ENCODE results near the gene SDK1.
"Not testable (repeated sequence)": the region's sequence is repeated elsewhere in the genome, so short reads cannot be mapped to it uniquely, and the experiment has no call there.

The SDK1 gene

GRCh38 chr7:3942816-3943745, 642.0 kb downstream of the SDK1 start:
- intact Hi-C loops (cut with DNase I): no loop called here
- no peak for DNase-seq

GRCh38 chr7:3943779-3944520, 642.9 kb downstream of the SDK1 start:
- intact Hi-C loops (cut with DNase I): no loop called here
- no peak for DNase-seq

- peak in 1 of 42 donors; percentile 28 for DNase-seq
These were observed 648.2 kb downstream of the SDK1 start for GRCh38 chr7:3949242-3949640.

GRCh38 chr7:3950249-3950648, 649.2 kb downstream of the SDK1 start:
- intact Hi-C loops (cut with DNase I): no loop called here
- DNase-seq: no peak

More at GRCh38 chr7:3949242-3949640, 648.2 kb downstream of the SDK1 start:
- intact Hi-C loops (cut with DNase I): no loop called here

DNA sequence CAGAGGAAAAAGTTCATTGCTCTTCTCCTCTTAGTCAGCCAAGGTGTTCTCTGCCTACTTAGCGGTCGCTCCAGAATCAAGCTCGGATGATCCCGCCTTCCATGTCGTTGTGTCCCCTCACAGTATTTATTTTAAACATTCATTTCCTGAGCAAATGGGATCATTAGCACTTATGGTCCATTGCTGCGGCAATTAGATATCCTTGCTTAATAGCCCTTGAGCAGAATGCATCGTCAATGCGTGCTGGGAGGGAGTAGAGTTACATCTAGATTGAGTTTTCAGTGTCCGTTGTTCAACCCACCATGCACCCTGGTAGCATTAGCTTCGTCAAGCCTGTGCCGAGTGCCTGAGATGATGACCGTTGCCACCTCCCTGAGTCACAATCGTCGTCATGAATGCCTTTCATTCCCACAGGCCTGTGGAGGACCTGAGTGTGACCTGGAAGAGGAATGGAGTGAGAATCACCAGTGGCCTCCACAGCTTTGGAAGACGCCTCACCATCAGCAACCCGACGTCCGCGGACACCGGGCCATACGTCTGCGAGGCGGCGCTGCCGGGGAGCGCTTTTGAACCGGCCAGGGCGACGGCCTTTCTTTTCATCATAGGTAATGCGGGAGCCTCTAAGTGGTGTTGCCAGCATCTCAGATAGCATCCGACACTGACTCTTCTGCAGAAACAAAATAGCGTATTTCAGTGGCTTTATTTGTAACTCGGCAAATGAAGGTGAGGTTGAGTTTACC, 650.4 kb downstream of the SDK1 start:
- peak in 1 of 42 donors; percentile 15 for DNase-seq
- intact Hi-C loops (cut with DNase I): no loop called here

GRCh38 chr7:3953133-3953532, 652.1 kb downstream of the SDK1 start:
- DNase-seq: no peak
- intact Hi-C loops (cut with DNase I): no loop called here

DNA sequence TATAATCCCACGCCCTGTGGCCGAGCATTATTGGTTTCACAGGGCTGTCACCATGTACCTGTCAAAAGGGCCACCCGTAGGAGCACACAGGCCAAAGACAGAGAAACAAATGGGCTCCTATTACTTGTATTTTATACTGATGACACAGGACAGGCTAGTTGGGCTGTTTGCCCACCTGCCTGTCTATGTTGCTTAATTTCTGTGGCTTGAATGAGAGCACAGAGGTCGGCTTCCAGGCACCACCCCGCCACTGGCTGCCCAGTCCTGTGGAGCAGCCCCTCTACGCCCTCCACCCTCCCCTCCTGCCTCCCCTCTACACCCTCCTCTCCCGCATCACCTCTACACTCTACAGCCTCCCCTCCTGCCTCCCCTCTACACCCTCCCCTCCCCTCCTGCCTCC, 652.9 kb downstream of the SDK1 start:
- intact Hi-C loops (cut with DNase I): no loop called here
- DNase-seq: peak in 1 of 42 donors; percentile 3

GRCh38 chr7:3955026-3955425, 654.0 kb downstream of the SDK1 start:
- intact Hi-C loops (cut with DNase I): no loop called here
- DNase-seq: peak in 1 of 42 donors; percentile 24

- DNase-seq: peak in 1 of 42 donors; percentile 17
- intact Hi-C loops (cut with DNase I): no loop called here
These were observed 655.0 kb downstream of the SDK1 start for GRCh38 chr7:3955751-3956696.

- intact Hi-C loops (cut with DNase I): no loop called here
- no peak for DNase-seq
These were observed 655.9 kb downstream of the SDK1 start for GRCh38 chr7:3956949-3957348.

DNA sequence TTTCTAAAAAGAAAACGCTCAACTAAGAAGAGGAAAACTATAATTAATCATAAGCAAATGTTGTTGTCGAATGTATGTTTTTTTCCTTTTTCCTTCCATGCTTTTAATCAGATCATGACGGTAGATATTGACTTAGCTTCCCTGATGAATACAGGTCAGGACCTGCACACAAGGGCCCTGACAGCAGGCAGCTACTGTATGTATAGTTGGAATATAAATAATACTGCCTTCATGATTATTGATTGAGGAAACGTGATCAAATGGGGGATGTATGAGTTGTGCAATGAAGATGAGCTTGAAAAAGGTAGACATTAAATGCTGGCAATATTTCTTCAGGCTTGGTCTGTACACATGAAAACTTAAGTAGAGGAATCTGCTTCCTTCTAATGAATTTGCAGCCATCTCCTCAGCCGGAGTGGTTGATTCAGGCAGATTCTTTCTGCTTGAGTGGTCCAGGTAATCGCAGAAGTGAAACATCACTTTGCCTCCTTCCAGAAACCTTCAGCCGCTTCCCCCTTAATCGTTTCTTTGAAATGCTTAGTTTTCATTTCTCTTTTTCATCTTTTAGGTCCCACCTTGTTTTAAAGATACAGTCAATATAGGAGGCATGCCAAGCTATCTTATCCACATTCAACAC, 656.5 kb downstream of the SDK1 start:
- DNase-seq: no peak
- intact Hi-C loops (cut with DNase I): no loop called here

GRCh38 chr7:3958109-3958483, 657.0 kb downstream of the SDK1 start:
- DNase-seq: no peak
- intact Hi-C loops (cut with DNase I): no loop called here

GRCh38 chr7:3959364-3959763, 658.3 kb downstream of the SDK1 start:
- DNase-seq: peak in 1 of 42 donors; percentile 6
- intact Hi-C loops (cut with DNase I): no loop called here

GRCh38 chr7:3960050-3960763, 659.2 kb downstream of the SDK1 start:
- DNase-seq: no peak
- intact Hi-C loops (cut with DNase I): no loop called here

GRCh38 chr7:3960942-3961341, 659.9 kb downstream of the SDK1 start:
- no peak for DNase-seq
- intact Hi-C loops (cut with DNase I): no loop called here

GRCh38 chr7:3961857-3962503, 660.9 kb downstream of the SDK1 start:
- intact Hi-C loops (cut with DNase I): no loop called here
- DNase-seq: no peak

- peak in 1 of 42 donors; percentile 5 for DNase-seq
- intact Hi-C loops (cut with DNase I): not testable (repeated sequence)
These were observed 662.7 kb downstream of the SDK1 start for GRCh38 chr7:3963768-3964167.
